OCI-M2 (cell line): ENCODE data around the gene IL23R.

ENCODE experiments used
- DNase-seq: peaks from one replicate; lab custom pipeline; 2025; ENCODE audit not compliant: unreplicated experiment; lab: John Stamatoyannopoulos, UW

IL23R gene

GRCh38 chr1:67294836-67295617 lies 128.8 kb downstream of the IL23R start:
- no peak for DNase-seq

DNA sequence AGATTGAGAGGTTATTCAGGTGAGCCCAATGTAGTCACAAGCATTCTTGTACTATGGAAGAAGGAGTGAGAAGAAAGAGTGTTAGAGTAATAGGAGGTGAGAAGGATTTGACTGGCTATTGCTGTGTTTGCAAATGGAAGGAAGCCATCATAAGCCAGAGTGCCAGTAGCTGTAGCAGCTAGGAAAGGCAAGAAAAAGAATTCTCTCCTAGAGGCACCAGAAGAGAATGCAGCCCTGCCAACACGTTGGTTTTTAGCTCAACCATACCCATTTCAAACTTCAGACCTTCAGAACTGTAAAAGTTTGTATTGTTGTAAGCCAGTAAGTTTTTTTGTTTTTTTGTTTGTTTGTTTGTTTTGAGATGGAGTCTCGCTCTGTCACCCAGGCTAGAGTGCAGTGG lies 132.5 kb downstream of the IL23R start:
- no peak for DNase-seq

GRCh38 chr1:67299296-67299695 lies 133.0 kb downstream of the IL23R start:
- DNase-seq, result no peak

DNA sequence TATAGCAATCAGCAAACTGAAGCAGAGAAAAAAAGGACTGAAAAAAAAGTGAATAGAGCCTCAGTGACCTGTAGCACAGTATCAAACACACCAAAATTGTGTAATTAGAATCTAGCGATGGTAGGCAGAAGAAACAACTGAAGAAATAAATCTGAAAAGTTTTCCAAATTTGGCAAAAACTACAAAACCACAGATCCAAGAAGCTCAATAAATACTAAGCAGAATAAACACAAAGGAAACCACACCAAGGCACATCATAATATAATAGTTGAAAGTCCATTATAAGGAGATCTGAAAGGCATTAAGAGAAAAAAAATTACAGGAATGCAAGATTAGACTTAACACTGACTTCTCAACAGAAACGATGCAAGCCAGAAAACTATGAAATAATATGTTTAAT lies 134.3 kb downstream of the IL23R start:
- no peak for DNase-seq

- no peak for DNase-seq
These were observed 137.8 kb downstream of the IL23R start for GRCh38 chr1:67304023-67304422.

GRCh38 chr1:67306547-67306946 lies 140.3 kb downstream of the IL23R start:
- no peak for DNase-seq

DNA sequence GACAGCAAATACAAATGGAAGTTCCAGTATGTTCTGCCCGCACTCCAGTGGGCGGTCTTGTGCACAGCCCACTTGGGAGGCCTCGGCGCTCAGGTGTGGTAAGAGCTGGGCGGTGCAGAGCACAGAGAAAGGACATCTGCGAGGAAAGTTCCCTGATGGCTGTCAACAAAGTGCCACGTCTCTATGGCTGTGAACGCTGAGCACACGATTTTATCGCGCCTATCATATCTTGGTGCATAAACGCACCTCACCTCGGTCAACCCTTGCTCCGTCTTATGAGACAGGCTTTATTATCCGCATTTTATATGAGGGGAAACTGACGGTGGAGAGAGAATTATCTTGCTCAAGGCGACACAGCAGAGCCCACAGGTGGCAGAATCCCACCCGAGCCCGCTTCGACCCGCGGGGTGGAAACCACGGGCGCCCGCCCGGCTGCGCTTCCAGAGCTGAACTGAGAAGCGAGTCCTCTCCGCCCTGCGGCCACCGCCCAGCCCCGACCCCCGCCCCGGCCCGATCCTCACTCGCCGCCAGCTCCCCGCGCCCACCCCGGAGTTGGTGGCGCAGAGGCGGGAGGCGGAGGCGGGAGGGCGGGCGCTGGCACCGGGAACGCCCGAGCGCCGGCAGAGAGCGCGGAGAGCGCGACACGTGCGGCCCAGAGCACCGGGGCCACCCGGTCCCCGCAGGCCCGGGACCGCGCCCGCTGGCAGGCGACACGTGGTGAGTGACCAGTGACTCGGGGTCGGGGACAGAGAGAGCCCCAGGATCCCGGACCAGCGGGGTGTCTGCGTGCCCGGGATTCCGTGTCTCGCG lies 141.2 kb downstream of the IL23R start, which contains the start of gene IL12RB2:
Gene IL12RB2 (plus strand): TSS at position 623 of the 810 bp plus-strand sequence. CDS start 12,496 bp downstream, outside the sequence.
- DNase-seq, result no peak

DNA sequence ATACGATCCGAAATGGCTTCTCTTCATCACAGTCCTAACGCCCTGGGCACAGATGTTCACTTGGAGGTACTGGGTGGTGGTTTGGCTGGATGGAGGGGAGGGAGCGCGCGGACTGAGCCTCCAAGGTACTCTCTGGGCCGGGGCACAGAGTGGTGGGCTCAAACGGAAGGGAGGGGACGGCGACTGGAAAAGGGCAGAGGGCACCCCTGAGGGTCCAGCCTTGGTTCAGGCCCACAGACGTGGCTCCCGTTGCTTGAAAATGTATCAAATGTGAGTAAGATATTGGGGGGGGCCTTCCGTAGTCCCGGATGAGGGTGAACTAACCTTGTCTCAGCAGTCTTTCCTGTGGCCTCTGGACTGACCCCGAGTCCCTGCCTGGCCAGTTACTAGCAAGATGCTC lies 141.9 kb downstream of the IL23R start:
- no peak for DNase-seq
